HEK293 (cell line): ENCODE data around the gene ICE2.

Experiments used
- CTCF ChIA-PET: fragments of 350-600 bp; formaldehyde crosslinking; extraction: SDS; loops from one replicate; lab custom pipeline; 2021; ENCODE audit warnings: antibody characterized with exemption; lab: Yijun Ruan, JAX
- POLR2A ChIA-PET: fragments of 300-600 bp; formaldehyde crosslinking; extraction: SDS; loops from one replicate; lab custom pipeline; 2020; ENCODE audit warnings: antibody characterized with exemption, inconsistent platforms; lab: Yijun Ruan, JAX
- H3K27ac ChIP-seq: fragments of 200-500 bp; sonication (Bioruptor generic); 2 replicates; pipeline ENCODE4 v1.5.1; 2014; ENCODE audit warnings: low read depth, low read length, control low read depth, inconsistent platforms; ENCODE audit errors: extremely low read depth
- H3K36me3 ChIP-seq, 2 experiments: fragments of 200-500 bp in 1 of 2; sonication (Bioruptor generic) in 1 of 2; 1 replicate in 1 of 2; 2 replicates in 1 of 2; pipeline ENCODE4 v1.5.1; 2014 to 2017; ENCODE audit warnings: inconsistent platforms in 2 of 2, low read length in 2 of 2; ENCODE audit not compliant: control insufficient read depth in 2 of 2, insufficient read depth in 1 of 2
- H3K4me1 ChIP-seq: fragments of 200-500 bp; sonication (Bioruptor generic); 2 replicates; pipeline ENCODE4 v1.5.1; 2014; ENCODE audit warnings: mild to moderate bottlenecking, low read length, inconsistent platforms; ENCODE audit not compliant: control insufficient read depth, insufficient read depth
- H3K4me3 ChIP-seq: 2 replicates; pipeline ENCODE4 v1.5.1; 2011; ENCODE audit warnings: low read depth, mild to moderate bottlenecking, control low read depth, low read length, moderate library complexity
- H3K9me3 ChIP-seq: fragments of 200-500 bp; sonication (Bioruptor generic); 2 replicates; pipeline ENCODE4 v1.5.1; 2014; ENCODE audit warnings: low read depth, low read length, inconsistent platforms; ENCODE audit not compliant: control insufficient read depth, insufficient read depth
- BCL11A ChIP-seq: fragments of 450-650 bp; formaldehyde crosslinking; IDR thresholded peaks from 2 replicates; pipeline ENCODE4 v1.5.1; 2016; ENCODE audit warnings: low read depth, missing biosample characterization, missing genetic modification characterization
- EGR2 ChIP-seq: fragments of 450-650 bp; formaldehyde crosslinking; IDR thresholded peaks from 2 replicates; pipeline ENCODE4 v1.5.1; 2016; ENCODE audit warnings: low read depth, missing biosample characterization, missing genetic modification characterization
- GFI1B ChIP-seq: fragments of 450-650 bp; formaldehyde crosslinking; IDR thresholded peaks from 2 replicates; pipeline ENCODE4 v1.5.1; 2016; ENCODE audit warnings: missing biosample characterization, missing genetic modification characterization
- GLIS2 ChIP-seq: fragments of 450-650 bp; formaldehyde crosslinking; IDR thresholded peaks from 2 replicates; pipeline ENCODE4 v1.5.1; 2016; ENCODE audit warnings: missing biosample characterization, missing genetic modification characterization
- KLF10 ChIP-seq: fragments of 450-650 bp; IDR thresholded peaks from 2 replicates; pipeline ENCODE4 v1.5.1; 2018; ENCODE audit warnings: missing biosample characterization, mild to moderate bottlenecking, missing genetic modification characterization
- KLF17 ChIP-seq: fragments of 450-650 bp; formaldehyde crosslinking; IDR thresholded peaks from 2 replicates; pipeline ENCODE4 v1.5.1; 2016; ENCODE audit warnings: missing biosample characterization, missing genetic modification characterization
- KLF9 ChIP-seq: fragments of 450-650 bp; formaldehyde crosslinking; IDR thresholded peaks from 2 replicates; pipeline ENCODE4 v1.5.1; 2016; ENCODE audit warnings: missing biosample characterization, missing genetic modification characterization, low read depth
- TRIM28 ChIP-seq: IDR thresholded peaks from 2 replicates; pipeline ENCODE4 v1.6.1; 2011; ENCODE audit warnings: low read length, control low read depth, borderline replicate concordance
- ZNF148 ChIP-seq: fragments of 450-650 bp; formaldehyde crosslinking; IDR thresholded peaks from 2 replicates; pipeline ENCODE4 v1.5.0; 2017; ENCODE audit warnings: missing biosample characterization, missing genetic modification characterization, borderline replicate concordance
- ZNF16 ChIP-seq: fragments of 450-650 bp; formaldehyde crosslinking; IDR thresholded peaks from 2 replicates; pipeline ENCODE4 v1.5.1; 2016; ENCODE audit warnings: low read depth, missing biosample characterization, missing genetic modification characterization
- ZNF423 ChIP-seq: fragments of 450-650 bp; formaldehyde crosslinking; IDR thresholded peaks from 2 replicates; pipeline ENCODE4 v1.5.1; 2016; ENCODE audit warnings: missing biosample characterization, missing genetic modification characterization
- ZNF544 ChIP-seq: fragments of 450-650 bp; formaldehyde crosslinking; IDR thresholded peaks from 2 replicates; pipeline ENCODE4 v1.5.0; 2017; ENCODE audit warnings: missing biosample characterization, missing genetic modification characterization
- ZNF555 ChIP-seq: fragments of 450-650 bp; formaldehyde crosslinking; conservative IDR thresholded peaks from 2 replicates; pipeline ENCODE4 v1.5.1; 2017; ENCODE audit warnings: missing biosample characterization, mild to moderate bottlenecking, missing genetic modification characterization, inconsistent platforms
- ZNF677 ChIP-seq: fragments of 450-650 bp; IDR thresholded peaks from 2 replicates; pipeline ENCODE4 v1.5.0; 2018; ENCODE audit warnings: missing biosample characterization, mild to moderate bottlenecking, missing genetic modification characterization, moderate library complexity
- ZNF776 ChIP-seq: fragments of 450-650 bp; formaldehyde crosslinking; IDR thresholded peaks from 2 replicates; pipeline ENCODE4 v1.5.0; 2017; ENCODE audit warnings: missing biosample characterization, missing genetic modification characterization, borderline replicate concordance
- TF ChIP-seq, protein P1 (sequence below): fragments of 450-650 bp; formaldehyde crosslinking; IDR thresholded peaks from 2 replicates; pipeline ENCODE4 v1.5.1; 2016; ENCODE audit warnings: missing biosample characterization, missing genetic modification characterization
- TF ChIP-seq, protein P2 (sequence below): fragments of 450-650 bp; formaldehyde crosslinking; IDR thresholded peaks from 2 replicates; pipeline ENCODE4 v1.5.1; 2017; ENCODE audit warnings: missing biosample characterization, missing genetic modification characterization
- TF ChIP-seq, protein P3 (sequence below): fragments of 450-650 bp; formaldehyde crosslinking; IDR thresholded peaks from 2 replicates; pipeline ENCODE4 v1.5.1; 2016; ENCODE audit warnings: missing biosample characterization, missing genetic modification characterization
- TF ChIP-seq, protein P4 (sequence below): fragments of 450-650 bp; formaldehyde crosslinking; IDR thresholded peaks from 2 replicates; pipeline ENCODE4 v1.5.1; 2016; ENCODE audit warnings: missing biosample characterization, missing genetic modification characterization, borderline replicate concordance

ICE2 gene

GRCh38 chr15:60406513-60407414 lies 72.2 kb downstream of the ICE2 start:
- POLR2A ChIA-PET = interaction anchor here (0.9 kb wide), 1 partner anchor 8 kb away, joined by 3 read pairs; no protein-coding TSS in a partner anchor
- CTCF ChIA-PET = no interaction called here
- H3K4me3 ChIP-seq = no peak overlapping the region
- H3K36me3 ChIP-seq = no peaks in the 10 kb centered on the region
- H3K9me3 ChIP-seq = no peaks in the 10 kb centered on the region
- TF ChIP-seq, protein P1, sequence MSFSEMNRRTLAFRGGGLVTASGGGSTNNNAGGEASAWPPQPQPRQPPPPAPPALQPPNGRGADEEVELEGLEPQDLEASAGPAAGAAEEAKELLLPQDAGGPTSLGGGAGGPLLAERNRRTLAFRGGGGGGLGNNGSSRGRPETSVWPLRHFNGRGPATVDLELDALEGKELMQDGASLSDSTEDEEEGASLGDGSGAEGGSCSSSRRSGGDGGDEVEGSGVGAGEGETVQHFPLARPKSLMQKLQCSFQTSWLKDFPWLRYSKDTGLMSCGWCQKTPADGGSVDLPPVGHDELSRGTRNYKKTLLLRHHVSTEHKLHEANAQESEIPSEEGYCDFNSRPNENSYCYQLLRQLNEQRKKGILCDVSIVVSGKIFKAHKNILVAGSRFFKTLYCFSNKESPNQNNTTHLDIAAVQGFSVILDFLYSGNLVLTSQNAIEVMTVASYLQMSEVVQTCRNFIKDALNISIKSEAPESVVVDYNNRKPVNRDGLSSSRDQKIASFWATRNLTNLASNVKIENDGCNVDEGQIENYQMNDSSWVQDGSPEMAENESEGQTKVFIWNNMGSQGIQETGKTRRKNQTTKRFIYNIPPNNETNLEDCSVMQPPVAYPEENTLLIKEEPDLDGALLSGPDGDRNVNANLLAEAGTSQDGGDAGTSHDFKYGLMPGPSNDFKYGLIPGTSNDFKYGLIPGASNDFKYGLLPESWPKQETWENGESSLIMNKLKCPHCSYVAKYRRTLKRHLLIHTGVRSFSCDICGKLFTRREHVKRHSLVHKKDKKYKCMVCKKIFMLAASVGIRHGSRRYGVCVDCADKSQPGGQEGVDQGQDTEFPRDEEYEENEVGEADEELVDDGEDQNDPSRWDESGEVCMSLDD (tag by site-specific recombination) = no peak
- TF ChIP-seq EGR2 (tag by site-specific recombination) (no peak), ZNF544 (no peak), ZNF677 (no peak), KLF17 (tag by site-specific recombination) (no peak), ZNF148 (tag by site-specific recombination) (no peak), ZNF555 (no peak), TRIM28 (no peak), GFI1B (tag by site-specific recombination) (no peak), ZNF776 (tag by site-specific recombination) (no peak), ZNF423 (tag by site-specific recombination) (no peak), GLIS2 (tag by site-specific recombination) (no peak)
- TF ChIP-seq, protein P2, sequence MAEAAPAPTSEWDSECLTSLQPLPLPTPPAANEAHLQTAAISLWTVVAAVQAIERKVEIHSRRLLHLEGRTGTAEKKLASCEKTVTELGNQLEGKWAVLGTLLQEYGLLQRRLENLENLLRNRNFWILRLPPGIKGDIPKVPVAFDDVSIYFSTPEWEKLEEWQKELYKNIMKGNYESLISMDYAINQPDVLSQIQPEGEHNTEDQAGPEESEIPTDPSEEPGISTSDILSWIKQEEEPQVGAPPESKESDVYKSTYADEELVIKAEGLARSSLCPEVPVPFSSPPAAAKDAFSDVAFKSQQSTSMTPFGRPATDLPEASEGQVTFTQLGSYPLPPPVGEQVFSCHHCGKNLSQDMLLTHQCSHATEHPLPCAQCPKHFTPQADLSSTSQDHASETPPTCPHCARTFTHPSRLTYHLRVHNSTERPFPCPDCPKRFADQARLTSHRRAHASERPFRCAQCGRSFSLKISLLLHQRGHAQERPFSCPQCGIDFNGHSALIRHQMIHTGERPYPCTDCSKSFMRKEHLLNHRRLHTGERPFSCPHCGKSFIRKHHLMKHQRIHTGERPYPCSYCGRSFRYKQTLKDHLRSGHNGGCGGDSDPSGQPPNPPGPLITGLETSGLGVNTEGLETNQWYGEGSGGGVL (tag by site-specific recombination) = no peak
- TF ChIP-seq, protein P3, sequence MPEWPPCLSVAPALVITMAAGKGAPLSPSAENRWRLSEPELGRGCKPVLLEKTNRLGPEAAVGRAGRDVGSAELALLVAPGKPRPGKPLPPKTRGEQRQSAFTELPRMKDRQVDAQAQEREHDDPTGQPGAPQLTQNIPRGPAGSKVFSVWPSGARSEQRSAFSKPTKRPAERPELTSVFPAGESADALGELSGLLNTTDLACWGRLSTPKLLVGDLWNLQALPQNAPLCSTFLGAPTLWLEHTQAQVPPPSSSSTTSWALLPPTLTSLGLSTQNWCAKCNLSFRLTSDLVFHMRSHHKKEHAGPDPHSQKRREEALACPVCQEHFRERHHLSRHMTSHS (tag by site-specific recombination) = no peak
- H3K4me1 ChIP-seq = no peaks in the 10 kb centered on the region
- H3K27ac ChIP-seq = no peak overlapping the region

GRCh38 chr15:60405399-60405798 lies 73.5 kb downstream of the ICE2 start:
- no peaks in the 10 kb centered on the region for H3K36me3 ChIP-seq
- TF ChIP-seq, protein P4, sequence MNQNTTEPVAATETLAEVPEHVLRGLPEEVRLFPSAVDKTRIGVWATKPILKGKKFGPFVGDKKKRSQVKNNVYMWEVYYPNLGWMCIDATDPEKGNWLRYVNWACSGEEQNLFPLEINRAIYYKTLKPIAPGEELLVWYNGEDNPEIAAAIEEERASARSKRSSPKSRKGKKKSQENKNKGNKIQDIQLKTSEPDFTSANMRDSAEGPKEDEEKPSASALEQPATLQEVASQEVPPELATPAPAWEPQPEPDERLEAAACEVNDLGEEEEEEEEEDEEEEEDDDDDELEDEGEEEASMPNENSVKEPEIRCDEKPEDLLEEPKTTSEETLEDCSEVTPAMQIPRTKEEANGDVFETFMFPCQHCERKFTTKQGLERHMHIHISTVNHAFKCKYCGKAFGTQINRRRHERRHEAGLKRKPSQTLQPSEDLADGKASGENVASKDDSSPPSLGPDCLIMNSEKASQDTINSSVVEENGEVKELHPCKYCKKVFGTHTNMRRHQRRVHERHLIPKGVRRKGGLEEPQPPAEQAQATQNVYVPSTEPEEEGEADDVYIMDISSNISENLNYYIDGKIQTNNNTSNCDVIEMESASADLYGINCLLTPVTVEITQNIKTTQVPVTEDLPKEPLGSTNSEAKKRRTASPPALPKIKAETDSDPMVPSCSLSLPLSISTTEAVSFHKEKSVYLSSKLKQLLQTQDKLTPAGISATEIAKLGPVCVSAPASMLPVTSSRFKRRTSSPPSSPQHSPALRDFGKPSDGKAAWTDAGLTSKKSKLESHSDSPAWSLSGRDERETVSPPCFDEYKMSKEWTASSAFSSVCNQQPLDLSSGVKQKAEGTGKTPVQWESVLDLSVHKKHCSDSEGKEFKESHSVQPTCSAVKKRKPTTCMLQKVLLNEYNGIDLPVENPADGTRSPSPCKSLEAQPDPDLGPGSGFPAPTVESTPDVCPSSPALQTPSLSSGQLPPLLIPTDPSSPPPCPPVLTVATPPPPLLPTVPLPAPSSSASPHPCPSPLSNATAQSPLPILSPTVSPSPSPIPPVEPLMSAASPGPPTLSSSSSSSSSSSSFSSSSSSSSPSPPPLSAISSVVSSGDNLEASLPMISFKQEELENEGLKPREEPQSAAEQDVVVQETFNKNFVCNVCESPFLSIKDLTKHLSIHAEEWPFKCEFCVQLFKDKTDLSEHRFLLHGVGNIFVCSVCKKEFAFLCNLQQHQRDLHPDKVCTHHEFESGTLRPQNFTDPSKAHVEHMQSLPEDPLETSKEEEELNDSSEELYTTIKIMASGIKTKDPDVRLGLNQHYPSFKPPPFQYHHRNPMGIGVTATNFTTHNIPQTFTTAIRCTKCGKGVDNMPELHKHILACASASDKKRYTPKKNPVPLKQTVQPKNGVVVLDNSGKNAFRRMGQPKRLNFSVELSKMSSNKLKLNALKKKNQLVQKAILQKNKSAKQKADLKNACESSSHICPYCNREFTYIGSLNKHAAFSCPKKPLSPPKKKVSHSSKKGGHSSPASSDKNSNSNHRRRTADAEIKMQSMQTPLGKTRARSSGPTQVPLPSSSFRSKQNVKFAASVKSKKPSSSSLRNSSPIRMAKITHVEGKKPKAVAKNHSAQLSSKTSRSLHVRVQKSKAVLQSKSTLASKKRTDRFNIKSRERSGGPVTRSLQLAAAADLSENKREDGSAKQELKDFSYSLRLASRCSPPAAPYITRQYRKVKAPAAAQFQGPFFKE (tag by site-specific recombination) = no peak
- no peak for TF ChIP-seq BCL11A (tag by site-specific recombination)
- TF ChIP-seq KLF10 = no peak
- TF ChIP-seq ZNF16 = no peak
- TF ChIP-seq KLF9 (tag by site-specific recombination) = no peak

More at GRCh38 chr15:60405399-60405798, 73.5 kb downstream of the ICE2 start:
- H3K4me3 ChIP-seq = no peak overlapping the region
- ChIA-PET CTCF (interaction anchor here (0.6 kb wide), 2 partner anchors 20 to 27 kb away, joined by 3 to 4 read pairs; no protein-coding TSS in a partner anchor), POLR2A (no interaction called here)
- H3K4me1 ChIP-seq = no peaks in the 10 kb centered on the region
- H3K27ac ChIP-seq = no peak overlapping the region
- H3K9me3 ChIP-seq = no peaks in the 10 kb centered on the region
